AG09309 (cell line): Measurements from ENCODE around the gene TMEM132E.

Experiments
- DNase-seq: peaks from one replicate; pipeline ENCODE4 v3.0.0-alpha.2; 2010; ENCODE audit warnings: low read depth
- H3K4me3 ChIP-seq: 2 replicates; pipeline ENCODE4 v1.5.1; 2011; ENCODE audit warnings: mild to moderate bottlenecking, low read depth, low read length, moderate library complexity; ENCODE audit not compliant: control insufficient read depth
- CTCF ChIP-seq: IDR thresholded peaks from 2 replicates; pipeline ENCODE4 v1.5.1; 2011; ENCODE audit warnings: mild to moderate bottlenecking, low read depth, low read length, inconsistent platforms; ENCODE audit not compliant: insufficient read depth, control insufficient read depth; ENCODE audit errors: missing control alignments

The TMEM132E gene

GRCh38 chr17:34615326-34615725 lies 35.9 kb downstream of the TMEM132E start:
- TF ChIP-seq CTCF = no peak
- no peak for DNase-seq
- H3K4me3 ChIP-seq = no peak overlapping the region

- TF ChIP-seq CTCF = no peak
- no peak for DNase-seq
- H3K4me3 ChIP-seq = no peak overlapping the region
Measured at GRCh38 chr17:34616148-34616547, 36.8 kb downstream of the TMEM132E start.

GRCh38 chr17:34617398-34617797 lies 38.0 kb downstream of the TMEM132E start:
- DNase-seq = no peak
- H3K4me3 ChIP-seq = no peak overlapping the region
- no peak for TF ChIP-seq CTCF

- no peak for DNase-seq
- TF ChIP-seq CTCF = no peak
- H3K4me3 ChIP-seq = no peak overlapping the region
Measured at GRCh38 chr17:34619687-34620217, 40.4 kb downstream of the TMEM132E start.

GRCh38 chr17:34620458-34620857 lies 41.1 kb downstream of the TMEM132E start:
- DNase-seq = no peak
- no peak for TF ChIP-seq CTCF
- no peak overlapping the region for H3K4me3 ChIP-seq

- no peak overlapping the region for H3K4me3 ChIP-seq
- no peak for DNase-seq
- no peak for TF ChIP-seq CTCF
Measured at GRCh38 chr17:34622862-34623623, 43.7 kb downstream of the TMEM132E start.
